Cardiac muscle cell (in vitro differentiated cells and primary cell): ENCODE results near the gene TSPAN31. TPM values are rescaled to one million over a fixed set of nuclear protein-coding genes. Genes with fewer than 3 reads are reported as not detected.

Source experiments
- DNase-seq, 2 donors: peaks; one replicate each; pipeline versions ENCODE4 v3.0.0 to v3.0.0-alpha.2; 2010 to 2017; ENCODE audit warnings: low read depth in 1 of 2, low spot score in 1 of 2
- H3K27ac ChIP-seq: fragments of 200-600 bp; sonication (generic); 2 replicates; pipeline ENCODE4 v1.5.1; 2016
- H3K27me3 ChIP-seq: fragments of 200-600 bp; sonication (generic); 2 replicates; pipeline ENCODE4 v1.6.0; 2016; ENCODE audit warnings: control low read depth
- H3K36me3 ChIP-seq: fragments of 200-600 bp; sonication (generic); 2 replicates; pipeline ENCODE4 v1.5.1; 2016; ENCODE audit warnings: control low read depth
- H3K4me1 ChIP-seq: fragments of 200-600 bp; sonication (generic); 2 replicates; pipeline ENCODE4 v1.8.1; 2017; ENCODE audit warnings: low read depth, mild to moderate bottlenecking, mixed run types
- H3K4me3 ChIP-seq: fragments of 200-600 bp; sonication (generic); 2 replicates; pipeline ENCODE4 v1.5.1; 2016; ENCODE audit warnings: mild to moderate bottlenecking
- H3K9me3 ChIP-seq: fragments of 200-600 bp; sonication (generic); 2 replicates; pipeline ENCODE4 v1.5.1; 2017; ENCODE audit warnings: low read depth, mild to moderate bottlenecking, control low read depth
- CTCF ChIP-seq: IDR thresholded peaks from 2 replicates; pipeline ENCODE4 v1.5.1; 2012; ENCODE audit warnings: low read depth, mild to moderate bottlenecking, low read length
- polyA plus RNA-seq: library from polyadenylated mRNA; unstranded; fragments of >200 nt; fragmentation: Nextera tagmentation; extraction: Ambion mirVana; gene quantifications from 2 replicates; pipeline ENCODE4 v1.2.1, GENCODE V29; 2016
- total RNA-seq: library from RNA; depleted of rRNA; stranded (reverse); fragments of >200 nt; gene quantifications from 2 replicates; pipeline ENCODE4 v1.2.3, GENCODE V29; 2016

The TSPAN31 gene
- total and polyA plus RNA-seq, 2 experiments from 2014 or later, result 65.9 to 66.3 TPM

GRCh38 chr12:57729321-57729844, 15.5 kb upstream of the TSPAN31 start:
- Histone ChIP-seq H3K4me1 (peaks cover 4% of the 10 kb centered on the region), H3K27ac (no peak overlapping the region), H3K27me3 (peaks cover 99% of the 10 kb centered on the region), H3K4me3 (no peak overlapping the region), H3K9me3 (no peaks in the 10 kb centered on the region), H3K36me3 (no peaks in the 10 kb centered on the region)
- no peak for TF ChIP-seq CTCF
- no peak for DNase-seq

GRCh38 chr12:57730336-57731067, 14.3 kb upstream of the TSPAN31 start:
- Histone ChIP-seq H3K9me3 (no peaks in the 10 kb centered on the region), H3K27me3 (peaks cover 99% of the 10 kb centered on the region), H3K27ac (no peak overlapping the region), H3K4me1 (peaks cover 4% of the 10 kb centered on the region), H3K4me3 (no peak overlapping the region), H3K36me3 (no peaks in the 10 kb centered on the region)
- no peak for TF ChIP-seq CTCF
- no peak for DNase-seq

GRCh38 chr12:57731411-57732080, 13.3 kb upstream of the TSPAN31 start:
- no peaks in the 10 kb centered on the region for H3K4me1 ChIP-seq
- H3K4me3 ChIP-seq, result no peak overlapping the region
- DNase-seq, result no peak
- H3K9me3 ChIP-seq, result no peaks in the 10 kb centered on the region
- no peak overlapping the region for H3K27ac ChIP-seq
- no peak for TF ChIP-seq CTCF
- peaks cover 99% of the 10 kb centered on the region for H3K27me3 ChIP-seq
- H3K36me3 ChIP-seq, result no peaks in the 10 kb centered on the region

- Histone ChIP-seq H3K36me3 (no peaks in the 10 kb centered on the region), H3K4me3 (no peak overlapping the region), H3K9me3 (no peaks in the 10 kb centered on the region), H3K27me3 (peaks cover 99% of the 10 kb centered on the region), H3K27ac (no peak overlapping the region), H3K4me1 (no peaks in the 10 kb centered on the region)
- no peak for DNase-seq
- TF ChIP-seq CTCF, result no peak
Measured at GRCh38 chr12:57732270-57732669, 12.6 kb upstream of the TSPAN31 start.

GRCh38 chr12:57732726-57733593, 11.9 kb upstream of the TSPAN31 start:
- Histone ChIP-seq H3K27me3 (peaks cover 99% of the 10 kb centered on the region), H3K9me3 (no peaks in the 10 kb centered on the region), H3K4me1 (peaks cover 5% of the 10 kb centered on the region), H3K36me3 (no peaks in the 10 kb centered on the region), H3K27ac (no peak overlapping the region), H3K4me3 (no peak overlapping the region)
- no peak for TF ChIP-seq CTCF
- no peak for DNase-seq
